Activated naive CD4-positive, alpha-beta T cell (primary cell): ENCODE data around the gene CHI3L1.

Experiments used
- DNase-seq, 4 experiments: peaks; one replicate each; lab custom pipeline; 2025; lab: John Stamatoyannopoulos, UW

The CHI3L1 gene

GRCh38 chr1:203151362-203152157 lies 34.9 kb downstream of the CHI3L1 start:
- DNase-seq, result no peak

- DNase-seq, result no peak
Measured at GRCh38 chr1:203150511-203151297, 35.8 kb downstream of the CHI3L1 start.

- no peak for DNase-seq
Measured at GRCh38 chr1:203149188-203149840, 37.2 kb downstream of the CHI3L1 start.

- no peak for DNase-seq
Measured at GRCh38 chr1:203148579-203148978, 37.9 kb downstream of the CHI3L1 start.

GRCh38 chr1:203148127-203148526 lies 38.4 kb downstream of the CHI3L1 start:
- no peak for DNase-seq

GRCh38 chr1:203147376-203147775 lies 39.1 kb downstream of the CHI3L1 start:
- DNase-seq, result no peak

GRCh38 chr1:203146537-203146936 lies 40.0 kb downstream of the CHI3L1 start:
- DNase-seq, result no peak

- no peak for DNase-seq
Measured at GRCh38 chr1:203146042-203146369, 40.5 kb downstream of the CHI3L1 start.

GRCh38 chr1:203145321-203146041 lies 41.0 kb downstream of the CHI3L1 start:
- DNase-seq, result no peak

GRCh38 chr1:203144661-203145060 lies 41.8 kb downstream of the CHI3L1 start:
- DNase-seq, result no peak

- DNase-seq, result no peak
Measured at GRCh38 chr1:203143641-203144040, 42.9 kb downstream of the CHI3L1 start.

GRCh38 chr1:203142684-203143408 lies 43.7 kb downstream of the CHI3L1 start:
- no peak for DNase-seq

- no peak for DNase-seq
Measured at GRCh38 chr1:203142124-203142523, 44.4 kb downstream of the CHI3L1 start.

- DNase-seq, result no peak
Measured at GRCh38 chr1:203140743-203141520, 45.6 kb downstream of the CHI3L1 start.

GRCh38 chr1:203139976-203140475 lies 46.5 kb downstream of the CHI3L1 start:
- DNase-seq, result no peak

GRCh38 chr1:203138066-203138465 lies 48.4 kb downstream of the CHI3L1 start:
- no peak for DNase-seq

GRCh38 chr1:203137324-203137723 lies 49.2 kb downstream of the CHI3L1 start:
- DNase-seq, result no peak

GRCh38 chr1:203136409-203137042 lies 50.0 kb downstream of the CHI3L1 start:
- DNase-seq, result no peak

- no peak for DNase-seq
Measured at GRCh38 chr1:203135636-203136305, 50.7 kb downstream of the CHI3L1 start.
